ENCODE measurements around the gene NHLH1.

DNA sequence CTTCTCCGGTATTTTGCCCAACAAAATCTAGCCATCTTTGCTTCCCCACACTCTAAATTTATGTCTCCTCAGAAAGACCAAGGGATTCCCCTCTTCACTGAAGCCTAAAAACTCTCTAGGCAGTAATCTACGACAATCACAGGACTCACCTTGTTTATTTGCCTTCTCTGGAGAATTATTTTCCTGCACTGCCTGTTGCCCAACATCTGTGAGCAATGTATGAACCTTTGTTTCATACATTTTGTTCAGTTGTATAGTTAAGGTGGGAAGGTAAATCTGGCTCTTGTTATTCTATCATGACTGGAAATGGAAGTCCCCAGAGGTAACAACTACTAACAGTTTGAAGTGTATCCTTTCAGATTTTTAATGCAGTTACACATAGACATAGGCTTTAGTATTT, 26.0 kb upstream of the NHLH1 start:
- no peak for TF ChIP-seq CTCF (IDR thresholded peaks at IDR 0.05)
- TF ChIP-seq POLR2A (IDR thresholded peaks at IDR 0.05) = no peak

All from testis (tissue), 2 donors.